IPS-NIHi11 (cell line): ENCODE results near the gene DOCK4.

ENCODE experiments used
- DNase-seq: peaks from one replicate; pipeline ENCODE4 v3.0.0; 2012; ENCODE audit warnings: mixed read lengths, low spot score

Gene DOCK4

DNA sequence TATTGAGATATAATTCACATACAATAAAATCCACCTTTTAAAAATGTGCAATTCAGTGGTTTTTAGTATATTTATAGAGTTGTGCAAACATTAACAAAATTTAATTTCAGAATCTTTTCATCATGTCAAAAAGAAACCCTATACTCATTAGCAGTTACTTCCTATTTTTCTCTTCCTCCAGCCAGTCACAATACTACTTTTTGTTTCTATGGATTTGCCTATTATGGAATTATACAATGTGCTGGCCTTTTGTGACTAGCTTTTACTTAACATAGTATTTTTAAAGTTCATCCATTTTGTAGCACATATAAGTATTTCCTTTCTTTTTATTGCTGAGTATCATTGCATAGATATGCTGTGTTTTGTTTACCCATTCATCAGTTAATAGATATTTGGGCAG lies 444.0 kb downstream of the DOCK4 start:
- no peak for DNase-seq

GRCh38 chr7:111760043-111760442 lies 446.2 kb downstream of the DOCK4 start:
- DNase-seq = no peak

DNA sequence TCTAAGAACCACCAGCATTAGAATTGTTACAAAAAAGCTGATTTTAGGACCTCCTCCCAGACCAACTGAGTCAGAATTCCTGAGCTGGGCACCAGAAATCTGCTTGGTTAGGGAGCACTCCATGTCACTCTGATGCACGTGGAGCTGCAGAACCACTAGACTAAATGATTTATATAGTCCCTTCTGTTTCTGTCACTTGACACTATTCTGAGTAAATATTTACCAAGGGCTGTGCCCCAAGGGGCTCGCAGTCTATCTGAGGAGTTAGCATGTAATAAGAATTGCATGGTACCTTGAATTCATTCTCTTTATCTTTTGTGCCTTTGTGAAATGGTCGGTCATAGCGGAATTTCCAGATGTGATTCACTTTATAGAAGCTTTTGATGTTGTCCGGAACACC lies 447.9 kb downstream of the DOCK4 start:
- no peak for DNase-seq

- DNase-seq = peak; percentile 50
Observed at GRCh38 chr7:111756687-111757178, 449.5 kb downstream of the DOCK4 start.

GRCh38 chr7:111755383-111755782 lies 450.8 kb downstream of the DOCK4 start:
- no peak for DNase-seq

- no peak for DNase-seq
Observed at GRCh38 chr7:111753968-111754367, 452.2 kb downstream of the DOCK4 start.

- peak; percentile 76 for DNase-seq
Observed at GRCh38 chr7:111752022-111752582, 454.1 kb downstream of the DOCK4 start.

DNA sequence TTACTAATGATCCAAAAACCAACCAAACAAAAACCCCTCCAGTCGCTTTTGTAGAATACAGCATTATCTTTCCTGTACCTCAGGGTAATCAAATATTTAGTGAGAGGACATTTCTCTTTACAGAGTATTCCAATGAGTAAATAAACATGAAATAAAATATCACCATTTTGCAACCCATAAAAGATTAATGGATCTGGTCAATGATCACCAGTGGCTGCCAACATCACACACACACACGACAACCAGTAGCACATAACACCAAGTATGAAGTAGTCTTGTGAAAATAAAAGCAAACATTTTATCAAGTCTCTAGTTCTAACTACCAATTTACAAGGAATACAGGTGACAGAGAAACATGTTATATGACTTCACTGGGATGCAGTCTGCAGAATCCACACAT lies 455.3 kb downstream of the DOCK4 start:
- no peak for DNase-seq

DNA sequence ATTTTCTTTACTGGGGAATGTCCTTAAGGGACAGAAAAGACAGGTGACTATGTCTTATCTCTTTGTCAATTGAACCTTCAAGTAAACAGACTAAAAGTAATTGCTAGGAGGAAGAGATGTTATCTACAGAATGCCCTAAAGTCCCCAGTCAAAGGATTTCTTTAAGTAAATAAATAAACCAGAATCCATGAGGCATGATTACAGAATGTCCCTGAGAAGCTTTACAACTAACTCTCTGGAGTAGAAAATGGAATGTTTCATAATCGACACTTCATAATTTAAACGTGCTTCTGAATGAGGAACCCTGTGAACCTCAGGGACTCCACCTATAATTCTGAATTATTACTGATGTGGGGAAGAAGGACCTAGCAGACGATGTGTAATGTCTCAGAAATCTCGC lies 456.0 kb downstream of the DOCK4 start:
- DNase-seq = no peak

GRCh38 chr7:111749625-111750024 lies 456.6 kb downstream of the DOCK4 start:
- no peak for DNase-seq

DNA sequence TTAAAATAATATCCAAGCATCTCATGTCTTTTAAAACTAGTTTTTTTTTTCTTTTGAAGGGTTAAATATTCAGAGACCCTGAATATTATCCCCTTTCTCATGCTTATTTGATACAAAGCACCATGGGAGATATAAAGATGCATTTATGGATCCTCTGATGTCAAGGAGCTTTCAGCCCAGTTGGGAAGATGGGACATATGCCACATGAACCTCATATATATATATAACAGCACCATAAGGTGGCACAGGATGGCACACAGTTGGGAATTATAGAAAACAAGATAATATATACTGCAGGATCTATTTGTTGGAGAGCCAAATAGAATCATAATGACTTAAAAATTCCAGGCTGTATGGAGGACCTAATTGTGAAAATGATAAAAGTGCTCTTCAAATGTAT lies 458.5 kb downstream of the DOCK4 start:
- no peak for DNase-seq

GRCh38 chr7:111746950-111747349 lies 459.2 kb downstream of the DOCK4 start:
- DNase-seq = no peak

DNA sequence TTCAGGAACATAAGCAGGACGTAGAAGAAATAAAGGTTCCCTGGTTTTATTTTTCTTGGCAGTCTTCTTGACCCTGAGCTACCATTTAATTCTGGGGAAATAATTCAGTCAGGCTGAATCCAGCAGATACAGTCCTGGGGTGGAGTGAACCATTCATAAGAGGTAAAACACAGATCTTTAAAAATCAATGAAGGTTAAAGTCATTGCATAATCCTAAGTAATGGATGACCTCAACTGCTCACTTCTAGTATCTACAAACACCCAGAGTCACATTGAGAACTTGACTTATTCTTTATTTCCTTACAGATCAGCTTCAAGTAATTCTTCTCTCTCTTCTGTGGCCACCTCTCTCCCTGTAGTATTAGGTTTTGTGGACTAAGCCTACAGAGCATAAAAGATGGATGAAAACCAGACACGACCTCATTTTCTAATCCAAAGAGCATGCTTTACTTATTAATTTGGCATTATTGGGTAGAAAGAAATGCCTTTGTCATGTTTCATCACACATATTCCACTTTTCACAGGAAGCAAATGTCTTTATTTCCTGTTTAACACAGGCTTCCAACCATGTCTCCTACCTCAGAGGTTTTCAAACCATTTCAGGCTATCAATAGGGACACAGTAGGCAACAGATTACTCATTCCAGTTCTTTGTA lies 461.6 kb downstream of the DOCK4 start:
- DNase-seq = no peak

DNA sequence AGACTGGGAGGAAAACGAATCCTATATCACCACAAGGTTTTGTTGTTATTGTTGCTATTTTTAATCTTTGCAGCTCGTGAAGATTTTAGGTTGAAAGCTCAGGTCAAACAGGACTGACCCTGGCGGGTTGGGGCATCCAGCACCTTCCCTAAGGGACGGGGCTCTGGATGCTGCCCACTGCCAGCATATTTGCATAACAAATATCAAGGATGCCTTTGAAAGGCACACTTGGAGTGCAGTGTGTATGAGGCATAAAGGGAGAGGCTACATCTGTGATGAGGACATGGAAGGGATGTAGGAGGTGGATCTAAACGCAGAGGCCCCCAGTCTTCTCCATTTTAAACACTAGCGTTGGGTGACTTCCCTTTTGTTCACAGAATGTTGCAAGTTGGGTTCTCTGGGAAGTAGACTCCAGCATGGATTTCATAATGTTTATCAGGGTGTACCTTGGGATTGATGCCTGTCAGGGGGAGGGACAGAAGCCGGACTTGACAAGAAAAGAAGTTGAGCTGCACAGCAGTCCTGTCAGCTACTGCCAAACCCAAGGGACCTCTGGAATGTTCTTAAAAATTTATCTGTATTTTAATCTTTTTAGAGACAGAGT lies 462.9 kb downstream of the DOCK4 start:
- peak; percentile 37 for DNase-seq

DNA sequence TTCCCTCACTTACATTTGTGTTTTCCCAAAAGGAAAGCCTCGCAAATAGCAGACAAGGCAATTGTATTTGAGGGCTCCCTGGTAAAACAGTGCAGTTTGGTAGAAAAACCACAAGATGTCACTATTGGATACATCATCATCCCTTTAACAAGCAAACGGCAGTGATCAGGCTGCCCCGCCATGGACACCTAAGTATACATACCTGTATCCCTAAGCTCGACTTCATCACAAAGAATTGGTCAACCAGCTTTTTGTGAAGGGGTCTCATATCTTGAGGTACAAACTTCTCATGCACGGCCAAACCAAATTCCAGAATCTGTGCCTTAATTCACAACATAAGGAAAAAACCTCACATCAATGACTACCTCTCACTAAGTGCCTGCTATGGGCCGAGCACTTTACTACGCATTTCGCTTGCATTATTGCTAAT lies 464.4 kb downstream of the DOCK4 start:
- peak; percentile 83 for DNase-seq

DNA sequence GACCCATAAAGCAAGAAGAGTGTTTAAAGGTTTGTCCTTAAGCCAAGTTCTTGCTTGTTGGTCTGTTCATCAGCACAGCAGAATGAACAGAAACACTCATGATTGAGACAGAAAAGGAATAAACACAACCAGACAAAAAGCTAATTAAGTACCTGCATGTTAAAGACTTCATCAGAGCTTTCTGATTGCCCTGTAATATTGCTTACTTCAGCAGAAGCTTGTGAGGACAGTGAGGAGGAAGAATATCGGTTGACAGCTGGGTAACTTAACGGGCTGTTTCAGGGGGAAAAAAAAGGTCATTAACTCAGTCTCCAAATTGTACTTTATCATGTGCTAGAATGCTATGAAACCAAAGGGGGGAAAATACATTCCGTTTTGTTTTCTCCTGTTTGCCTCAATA lies 465.3 kb downstream of the DOCK4 start:
- no peak for DNase-seq

DNA sequence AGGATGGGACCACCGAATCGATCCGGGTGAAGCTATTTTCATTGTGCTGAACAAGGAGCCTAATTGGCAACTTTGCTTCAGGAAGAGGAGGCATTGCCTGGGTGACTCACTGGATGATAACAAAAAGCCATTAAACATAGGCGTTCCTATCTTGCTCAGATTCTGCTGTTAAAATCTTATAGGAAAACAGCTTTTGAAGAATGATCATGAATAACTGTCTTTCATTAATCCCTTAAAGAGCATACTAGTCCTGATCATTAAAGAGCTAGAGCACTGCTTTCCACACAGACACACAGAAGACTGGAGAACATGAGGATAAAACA lies 469.7 kb downstream of the DOCK4 start:
- no peak for DNase-seq

GRCh38 chr7:111735661-111736551 lies 470.3 kb downstream of the DOCK4 start:
- DNase-seq = peak; percentile 79

GRCh38 chr7:111734954-111735660 lies 471.1 kb downstream of the DOCK4 start:
- no peak for DNase-seq

GRCh38 chr7:111732923-111733322 lies 473.3 kb downstream of the DOCK4 start:
- DNase-seq = no peak

DNA sequence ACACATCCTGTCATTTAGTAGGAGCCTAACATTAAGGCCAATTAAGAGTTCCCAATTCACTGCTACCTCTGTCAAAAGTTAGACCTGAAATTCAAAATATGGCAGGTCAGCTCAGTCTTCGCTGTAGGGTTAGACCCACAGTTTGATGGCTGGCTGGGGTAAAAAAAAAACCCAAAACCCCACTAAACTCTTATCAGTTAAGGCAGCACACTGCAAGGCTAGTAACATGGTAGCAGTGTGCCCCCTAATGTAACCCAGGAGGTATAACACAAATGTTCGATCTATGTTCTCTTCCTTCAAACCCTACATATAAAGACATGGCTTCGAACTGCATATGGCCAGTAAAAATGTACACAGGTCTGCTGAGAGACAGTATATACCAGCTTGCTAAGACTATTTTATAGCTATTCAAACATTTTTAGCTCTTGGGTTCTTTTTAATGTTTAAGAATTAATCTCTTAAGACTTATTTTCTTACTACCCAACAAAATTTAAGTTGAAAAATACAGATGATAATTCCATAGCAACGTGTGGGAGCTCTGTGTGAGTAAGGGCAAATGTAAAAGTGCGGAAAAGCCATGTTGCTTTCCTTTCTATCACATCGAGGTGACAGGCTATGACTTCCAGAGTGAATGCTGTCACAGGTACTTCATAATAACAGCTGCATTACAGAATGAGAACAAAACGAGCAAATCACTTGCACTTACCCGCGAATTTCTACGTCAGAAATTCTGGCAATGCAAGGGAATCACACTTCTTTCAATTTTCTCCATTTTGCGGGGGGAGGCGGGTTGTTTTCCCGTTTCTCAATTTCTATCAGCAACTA lies 475.5 kb downstream of the DOCK4 start:
- peak; percentile 26 for DNase-seq
